KMS-11 (cell line): ENCODE measurements around the gene MARVELD3.
"Not testable (repeated sequence)": the region's sequence is repeated elsewhere in the genome, so short reads cannot be mapped to it uniquely, and the experiment has no call there.

ENCODE experiments used
- H2AFZ ChIP-seq: fragments of 200-600 bp; sonication (generic); 2 replicates; pipeline ENCODE4 v1.6.1; 2016; ENCODE audit warnings: antibody characterized with exemption, mixed run types, low read depth
- H3K27ac ChIP-seq: fragments of 200-600 bp; sonication (generic); 2 replicates; pipeline ENCODE4 v1.6.1; 2016; ENCODE audit warnings: mild to moderate bottlenecking, mixed run types
- H3K27me3 ChIP-seq: fragments of 200-600 bp; sonication (generic); 2 replicates; pipeline ENCODE4 v1.6.1; 2017; ENCODE audit warnings: mild to moderate bottlenecking, low read depth, mixed run types, moderate library complexity; ENCODE audit not compliant: insufficient read depth
- H3K36me3 ChIP-seq: fragments of 200-600 bp; sonication (generic); 2 replicates; pipeline ENCODE4 v1.6.1; 2017; ENCODE audit warnings: mild to moderate bottlenecking, mixed run types; ENCODE audit not compliant: insufficient read depth
- H3K4me1 ChIP-seq: fragments of 200-600 bp; sonication (generic); 2 replicates; pipeline ENCODE4 v1.6.1; 2016; ENCODE audit warnings: mild to moderate bottlenecking, low read depth, mixed run types; ENCODE audit not compliant: poor library complexity, severe bottlenecking
- H3K4me2 ChIP-seq: fragments of 200-600 bp; sonication (generic); 2 replicates; pipeline ENCODE4 v1.7.0; 2016; ENCODE audit warnings: mild to moderate bottlenecking, mixed run types
- H3K4me3 ChIP-seq: fragments of 200-600 bp; sonication (generic); IDR thresholded peaks from 2 replicates; pipeline ENCODE4 v1.6.1; 2017; ENCODE audit warnings: low read depth, low read length, mixed read lengths; ENCODE audit not compliant: insufficient read depth
- H3K79me2 ChIP-seq: fragments of 200-600 bp; sonication (generic); 2 replicates; pipeline ENCODE4 v1.6.1; 2016; ENCODE audit warnings: low read depth, mixed run types; ENCODE audit not compliant: insufficient read depth
- H3K9ac ChIP-seq: fragments of 200-600 bp; sonication (generic); 2 replicates; pipeline ENCODE4 v1.6.1; 2016; ENCODE audit warnings: mild to moderate bottlenecking, mixed run types
- H4K20me1 ChIP-seq: fragments of 200-600 bp; sonication (generic); 2 replicates; pipeline ENCODE4 v1.6.1; 2016; ENCODE audit warnings: mild to moderate bottlenecking, mixed run types; ENCODE audit not compliant: insufficient read depth
- TF ChIP-seq, protein P1 (sequence below): fragments of 200-600 bp; sonication (generic); conservative IDR thresholded peaks from 2 replicates; pipeline ENCODE4 v1.6.1; 2017; ENCODE audit warnings: low read depth, mild to moderate bottlenecking, antibody characterized with exemption, low read length, moderate library complexity, mixed read lengths

The MARVELD3 gene

DNA sequence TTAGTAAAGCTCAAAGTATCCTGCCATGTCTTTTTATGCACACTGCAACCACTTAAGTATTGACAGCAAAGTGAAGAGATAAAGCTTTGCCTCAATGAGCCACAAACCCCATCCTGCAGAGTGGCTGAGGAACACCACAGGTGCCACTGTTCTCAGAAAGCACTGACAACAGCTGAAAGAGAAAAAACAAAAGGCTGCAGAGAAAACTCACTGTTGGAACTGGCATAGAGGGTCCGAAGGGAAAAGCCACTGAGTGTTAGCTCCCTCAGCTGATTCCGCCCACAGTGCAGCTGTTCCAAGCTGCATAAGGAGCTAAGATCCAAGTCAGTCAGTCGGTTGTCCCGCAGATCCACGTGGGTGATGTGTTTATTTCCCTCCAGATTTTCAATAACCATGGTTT lies 50.3 kb downstream of the MARVELD3 start:
- H2AFZ ChIP-seq, result no peak overlapping the region
- H3K4me2 ChIP-seq, result no peak overlapping the region
- H3K4me3 ChIP-seq, result no peak overlapping the region
- no peaks in the 10 kb centered on the region for H3K4me1 ChIP-seq
- no peak overlapping the region for H3K9ac ChIP-seq
- no peak overlapping the region for H3K27ac ChIP-seq
- H4K20me1 ChIP-seq, result no peaks in the 10 kb centered on the region
- no peaks in the 10 kb centered on the region for H3K27me3 ChIP-seq
- TF ChIP-seq, protein P1, sequence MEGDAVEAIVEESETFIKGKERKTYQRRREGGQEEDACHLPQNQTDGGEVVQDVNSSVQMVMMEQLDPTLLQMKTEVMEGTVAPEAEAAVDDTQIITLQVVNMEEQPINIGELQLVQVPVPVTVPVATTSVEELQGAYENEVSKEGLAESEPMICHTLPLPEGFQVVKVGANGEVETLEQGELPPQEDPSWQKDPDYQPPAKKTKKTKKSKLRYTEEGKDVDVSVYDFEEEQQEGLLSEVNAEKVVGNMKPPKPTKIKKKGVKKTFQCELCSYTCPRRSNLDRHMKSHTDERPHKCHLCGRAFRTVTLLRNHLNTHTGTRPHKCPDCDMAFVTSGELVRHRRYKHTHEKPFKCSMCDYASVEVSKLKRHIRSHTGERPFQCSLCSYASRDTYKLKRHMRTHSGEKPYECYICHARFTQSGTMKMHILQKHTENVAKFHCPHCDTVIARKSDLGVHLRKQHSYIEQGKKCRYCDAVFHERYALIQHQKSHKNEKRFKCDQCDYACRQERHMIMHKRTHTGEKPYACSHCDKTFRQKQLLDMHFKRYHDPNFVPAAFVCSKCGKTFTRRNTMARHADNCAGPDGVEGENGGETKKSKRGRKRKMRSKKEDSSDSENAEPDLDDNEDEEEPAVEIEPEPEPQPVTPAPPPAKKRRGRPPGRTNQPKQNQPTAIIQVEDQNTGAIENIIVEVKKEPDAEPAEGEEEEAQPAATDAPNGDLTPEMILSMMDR, result no peak
- H3K79me2 ChIP-seq, result no peaks in the 10 kb centered on the region
- no peaks in the 10 kb centered on the region for H3K36me3 ChIP-seq

DNA sequence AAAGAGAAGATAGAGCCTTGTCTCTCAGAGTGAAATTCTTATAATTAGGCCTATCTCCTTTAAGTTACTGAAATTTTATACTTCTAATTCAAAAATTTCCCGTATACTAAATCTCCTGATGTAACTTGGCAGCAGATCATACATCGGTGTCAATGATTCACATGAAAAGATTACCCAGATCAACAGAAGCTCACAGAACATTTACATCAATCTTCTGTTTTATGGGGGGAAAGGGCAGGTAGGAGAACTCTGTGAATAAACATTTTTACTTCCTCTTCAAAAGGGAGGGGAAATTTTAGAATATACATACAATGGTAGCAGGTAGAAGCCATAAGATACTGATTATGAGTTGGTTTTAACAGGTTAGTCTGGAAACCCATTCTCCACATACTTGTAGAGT lies 55.4 kb downstream of the MARVELD3 start:
- Histone ChIP-seq H3K79me2 (no peaks in the 10 kb centered on the region), H3K4me3 (no peak overlapping the region), H3K4me2 (no peak overlapping the region), H3K4me1 (no peaks in the 10 kb centered on the region), H3K36me3 (no peaks in the 10 kb centered on the region), H3K27ac (no peak overlapping the region), H3K27me3 (no peaks in the 10 kb centered on the region), H3K9ac (no peak overlapping the region), H4K20me1 (no peaks in the 10 kb centered on the region), H2AFZ (no peak overlapping the region)
- TF ChIP-seq, protein P1, result no peak

DNA sequence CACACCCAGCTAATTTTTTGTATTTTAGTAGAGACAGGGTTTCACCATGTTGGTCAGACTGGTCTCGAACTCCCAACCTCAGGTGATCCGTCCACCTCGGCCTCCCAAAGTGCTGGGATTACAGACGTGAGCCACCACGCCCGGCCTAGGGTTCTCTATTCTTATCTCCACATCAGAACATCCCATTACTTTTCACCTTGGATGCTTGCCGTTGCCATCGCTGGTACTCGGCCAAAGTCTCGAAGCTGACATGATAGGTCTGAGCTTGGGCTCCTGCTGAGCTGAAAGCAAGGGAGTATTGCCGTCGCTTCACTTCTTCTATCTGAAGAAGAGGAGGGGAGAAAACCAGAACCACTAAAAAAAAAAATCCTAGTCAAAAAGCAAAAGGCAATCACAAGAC lies 58.3 kb downstream of the MARVELD3 start:
- not testable (repeated sequence) for H3K36me3 ChIP-seq, H3K79me2 ChIP-seq, H3K4me1 ChIP-seq, H4K20me1 ChIP-seq, H3K27me3 ChIP-seq, H3K4me2 ChIP-seq, H3K27ac ChIP-seq, H2AFZ ChIP-seq, H3K4me3 ChIP-seq, H3K9ac ChIP-seq
